DMS 273 treated with DMSO at 0.1 percent for 48 hours (cell line): ENCODE measurements around the gene WT1.
"Not testable (repeated sequence)": the region's sequence is repeated elsewhere in the genome, so short reads cannot be mapped to it uniquely, and the experiment has no call there.

Experiments used
- DNase-seq: peaks from one replicate; lab custom pipeline; 2025; lab: John Stamatoyannopoulos, UW

Gene WT1

GRCh38 chr11:32387411-32387810 lies 47.9 kb downstream of the WT1 start:
- DNase-seq = no peak

- DNase-seq = no peak
Observed at GRCh38 chr11:32386770-32387377, 48.5 kb downstream of the WT1 start.

- DNase-seq = peak; percentile 10
Observed at GRCh38 chr11:32385998-32386397, 49.3 kb downstream of the WT1 start.

GRCh38 chr11:32382339-32383049 lies 52.8 kb downstream of the WT1 start:
- no peak for DNase-seq

- no peak for DNase-seq
Observed at GRCh38 chr11:32381179-32381578, 54.2 kb downstream of the WT1 start.

GRCh38 chr11:32379719-32380118 lies 55.6 kb downstream of the WT1 start:
- no peak for DNase-seq

- DNase-seq = no peak
Observed at GRCh38 chr11:32375826-32376225, 59.5 kb downstream of the WT1 start.

GRCh38 chr11:32374261-32374711 lies 61.1 kb downstream of the WT1 start:
- no peak for DNase-seq

GRCh38 chr11:32369987-32370386 lies 65.4 kb downstream of the WT1 start:
- DNase-seq = not testable (repeated sequence)

- DNase-seq = no peak
Observed at GRCh38 chr11:32366666-32367065, 68.7 kb downstream of the WT1 start.

GRCh38 chr11:32365192-32365591 lies 70.1 kb downstream of the WT1 start:
- DNase-seq = no peak

- no peak for DNase-seq
Observed at GRCh38 chr11:32358729-32359128, 76.6 kb downstream of the WT1 start.

- DNase-seq = no peak
Observed at GRCh38 chr11:32353884-32354283, 81.5 kb downstream of the WT1 start.

- DNase-seq = no peak
Observed at GRCh38 chr11:32348502-32348901, 86.8 kb downstream of the WT1 start.

- no peak for DNase-seq
Observed at GRCh38 chr11:32344946-32345345, 90.4 kb downstream of the WT1 start.

- no peak for DNase-seq
Observed at GRCh38 chr11:32343325-32344008, 91.9 kb downstream of the WT1 start.

- no peak for DNase-seq
Observed at GRCh38 chr11:32341620-32342613, 93.4 kb downstream of the WT1 start.

GRCh38 chr11:32340181-32340580 lies 95.2 kb downstream of the WT1 start:
- no peak for DNase-seq
